ENCODE measurements around the gene CCDC191.

- no peak for TF ChIP-seq CTCF (IDR thresholded peaks at IDR 0.05)
- no peak for TF ChIP-seq POLR2A (IDR thresholded peaks at IDR 0.05)
Observed at GRCh38 chr3:114035896-114036295, 20.4 kb downstream of the CCDC191 start.
